ENCODE data around the gene ARHGAP26.

ARHGAP26 gene

GRCh38 chr5:143267186-143267585 lies 497.0 kb downstream of the ARHGAP26 start:
- no peak for DNase-seq (ENCODE audit: low read depth in 2 of 2)

- no peak for DNase-seq (ENCODE audit: low read depth in 2 of 2)
Observed at GRCh38 chr5:143268388-143268787, 498.2 kb downstream of the ARHGAP26 start.

- DNase-seq (ENCODE audit: low read depth in 2 of 2): no peak
Observed at GRCh38 chr5:143271431-143271830, 501.3 kb downstream of the ARHGAP26 start.

GRCh38 chr5:143274952-143275351 lies 504.8 kb downstream of the ARHGAP26 start:
- no peak for DNase-seq (ENCODE audit: low read depth in 2 of 2)

- no peak for DNase-seq (ENCODE audit: low read depth in 2 of 2)
Observed at GRCh38 chr5:143275512-143276363, 505.6 kb downstream of the ARHGAP26 start.

GRCh38 chr5:143277536-143277935 lies 507.4 kb downstream of the ARHGAP26 start:
- DNase-seq (ENCODE audit: low read depth in 2 of 2): no peak

All from fibroblast of skin of left biceps (primary cell).